NCI-H524 treated with DMSO at 0.1 percent for 48 hours (cell line): ENCODE measurements around the gene VIPR2.

Source experiments
- DNase-seq: peaks from one replicate; lab custom pipeline; 2025; lab: John Stamatoyannopoulos, UW

Gene VIPR2

GRCh38 chr7:159064816-159065510 is 79.7 kb downstream of the VIPR2 start:
- DNase-seq: no peak

DNA sequence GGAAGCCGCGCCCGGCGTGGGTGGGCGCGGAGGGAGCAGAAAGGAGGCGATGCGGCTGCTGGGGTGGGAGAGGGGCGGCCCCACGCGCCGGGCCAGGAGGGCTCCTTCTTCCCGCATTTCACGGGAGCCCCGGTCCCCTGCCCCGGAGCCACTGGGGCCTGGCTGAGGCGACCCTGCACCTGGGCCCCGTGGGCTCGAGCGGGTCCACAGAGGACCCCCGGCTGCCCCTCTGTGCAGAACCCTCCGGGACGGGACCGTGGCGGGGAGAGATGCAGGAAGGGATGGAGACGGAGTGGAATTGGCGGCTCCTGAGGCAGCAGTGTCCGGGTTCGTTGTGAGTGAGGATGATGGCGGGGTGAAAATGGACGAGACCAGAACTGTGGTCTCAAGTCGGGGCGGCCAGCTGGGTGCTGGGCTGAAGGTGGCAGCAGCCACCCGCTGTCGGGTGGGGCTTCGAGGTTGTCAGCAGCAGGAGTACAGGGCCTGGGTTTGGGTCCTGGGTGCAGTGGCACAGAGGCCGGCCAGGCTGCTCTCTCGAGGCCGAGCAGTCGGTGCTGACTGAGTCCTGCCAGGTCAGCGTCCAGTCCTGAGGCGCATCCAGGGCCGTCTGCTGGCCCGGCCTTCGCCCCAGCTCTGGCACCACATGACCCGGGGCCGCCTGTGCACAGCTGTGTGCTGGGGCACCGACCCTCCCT is 80.4 kb downstream of the VIPR2 start:
- DNase-seq: no peak

- no peak for DNase-seq
These were observed 81.4 kb downstream of the VIPR2 start for GRCh38 chr7:159063046-159063840.

DNA sequence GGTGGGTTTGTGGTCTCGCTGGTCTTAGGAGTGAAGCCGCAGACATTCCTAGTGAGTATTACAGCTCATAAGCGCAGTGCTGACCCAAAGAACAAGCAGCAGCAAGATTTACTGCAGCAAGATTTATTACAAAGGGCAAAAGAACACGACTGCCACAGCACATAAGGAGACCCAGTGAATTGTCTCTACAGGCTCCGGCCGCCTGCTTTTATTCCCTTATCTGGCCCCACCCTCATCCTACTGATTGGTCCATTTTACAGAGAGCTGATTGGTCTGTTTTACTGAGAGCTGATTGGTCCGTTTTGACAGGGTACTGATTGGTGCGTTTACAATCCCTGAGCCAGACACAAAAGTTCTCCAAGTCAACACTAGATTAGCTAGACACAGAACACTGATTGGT is 82.1 kb downstream of the VIPR2 start:
- DNase-seq: no peak

DNA sequence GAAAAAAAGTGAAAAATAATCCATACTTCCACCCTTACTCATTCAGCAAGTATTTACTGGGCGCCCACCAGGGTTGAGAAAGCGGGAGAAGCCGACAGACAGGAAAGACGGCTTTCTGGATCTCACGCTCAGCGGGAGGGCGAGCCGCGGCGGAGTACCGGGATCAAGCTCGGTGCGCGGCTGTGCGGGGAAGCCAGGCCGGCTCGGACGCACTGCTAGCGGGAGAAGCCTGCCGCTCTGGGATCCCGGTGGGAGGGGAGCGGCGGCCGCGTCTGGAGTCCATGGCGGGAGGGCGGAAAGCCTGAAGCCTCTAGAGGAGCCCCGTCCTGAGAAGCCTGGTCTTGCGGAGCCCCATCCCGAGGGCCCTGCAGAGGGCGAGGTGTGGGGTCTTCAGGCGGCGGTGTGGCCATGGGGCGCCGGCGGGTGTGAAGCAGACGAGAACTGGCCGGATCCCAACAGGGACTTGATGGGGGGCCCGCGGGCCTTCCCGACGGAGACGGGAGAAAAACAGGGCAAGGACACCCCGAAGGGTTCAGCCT is 82.9 kb downstream of the VIPR2 start:
- no peak for DNase-seq

DNA sequence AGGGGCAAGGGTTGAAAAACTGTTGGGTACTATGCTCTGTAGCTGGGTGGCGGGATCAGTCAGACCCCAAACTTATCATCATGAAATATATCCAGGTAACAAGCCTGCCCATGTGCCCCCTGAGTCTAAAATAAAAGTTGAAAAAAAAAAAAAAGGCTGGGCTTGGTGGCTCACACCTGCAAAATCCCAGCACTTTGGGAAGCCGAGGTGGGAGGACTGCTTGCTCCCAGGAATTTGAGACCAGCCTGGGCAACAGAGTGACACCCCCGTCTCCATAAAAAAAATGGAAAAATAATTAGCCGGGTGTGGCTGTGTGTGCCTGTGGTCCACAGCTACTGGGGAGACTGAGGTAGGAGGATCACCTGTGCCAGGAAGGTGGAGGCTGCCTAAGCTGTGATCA is 83.5 kb downstream of the VIPR2 start:
- no peak for DNase-seq

- no peak for DNase-seq
These were observed 84.2 kb downstream of the VIPR2 start for GRCh38 chr7:159060440-159060839.

GRCh38 chr7:159059629-159060028 is 85.0 kb downstream of the VIPR2 start:
- DNase-seq: no peak

DNA sequence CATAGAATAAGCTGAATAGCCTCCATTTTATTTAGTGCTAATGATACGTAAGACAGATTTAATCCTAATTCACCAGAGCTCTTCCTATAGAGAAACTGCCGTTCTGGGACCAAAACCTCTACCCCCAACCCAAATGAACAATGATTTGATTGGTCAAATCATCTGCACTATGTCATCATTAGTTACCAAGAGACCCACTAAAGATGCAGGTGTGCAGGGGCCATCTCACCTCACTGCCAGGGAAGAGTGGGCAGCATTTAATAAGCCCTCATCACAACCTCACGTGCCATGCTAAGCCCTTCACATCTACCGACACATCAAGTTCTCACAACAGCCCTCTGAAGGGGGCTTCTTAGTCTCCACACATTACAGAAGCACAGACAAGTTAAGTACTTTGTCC is 87.0 kb downstream of the VIPR2 start:
- DNase-seq: no peak

- DNase-seq: peak; percentile 43
These were observed 87.9 kb downstream of the VIPR2 start for GRCh38 chr7:159056737-159057136.

GRCh38 chr7:159051916-159052315 is 92.8 kb downstream of the VIPR2 start:
- no peak for DNase-seq

DNA sequence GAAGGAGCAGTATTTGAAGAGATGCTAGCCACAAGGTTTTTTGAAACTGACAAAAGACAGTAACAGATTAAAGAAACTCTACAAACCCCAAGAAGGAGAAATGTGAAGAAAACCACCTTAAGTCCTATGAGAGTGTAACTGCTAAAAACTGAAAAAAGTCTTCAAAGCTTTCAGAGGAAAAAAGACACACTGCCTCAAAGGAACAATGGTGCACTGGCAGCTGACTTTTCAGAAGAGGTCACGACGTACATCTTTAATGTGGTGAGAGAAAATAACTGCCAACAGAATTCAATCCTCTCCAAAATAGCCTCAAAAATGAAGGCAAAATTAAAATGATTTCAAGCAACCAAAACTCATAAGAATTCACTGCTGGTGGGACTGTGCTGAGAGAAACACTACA is 94.0 kb downstream of the VIPR2 start:
- no peak for DNase-seq

DNA sequence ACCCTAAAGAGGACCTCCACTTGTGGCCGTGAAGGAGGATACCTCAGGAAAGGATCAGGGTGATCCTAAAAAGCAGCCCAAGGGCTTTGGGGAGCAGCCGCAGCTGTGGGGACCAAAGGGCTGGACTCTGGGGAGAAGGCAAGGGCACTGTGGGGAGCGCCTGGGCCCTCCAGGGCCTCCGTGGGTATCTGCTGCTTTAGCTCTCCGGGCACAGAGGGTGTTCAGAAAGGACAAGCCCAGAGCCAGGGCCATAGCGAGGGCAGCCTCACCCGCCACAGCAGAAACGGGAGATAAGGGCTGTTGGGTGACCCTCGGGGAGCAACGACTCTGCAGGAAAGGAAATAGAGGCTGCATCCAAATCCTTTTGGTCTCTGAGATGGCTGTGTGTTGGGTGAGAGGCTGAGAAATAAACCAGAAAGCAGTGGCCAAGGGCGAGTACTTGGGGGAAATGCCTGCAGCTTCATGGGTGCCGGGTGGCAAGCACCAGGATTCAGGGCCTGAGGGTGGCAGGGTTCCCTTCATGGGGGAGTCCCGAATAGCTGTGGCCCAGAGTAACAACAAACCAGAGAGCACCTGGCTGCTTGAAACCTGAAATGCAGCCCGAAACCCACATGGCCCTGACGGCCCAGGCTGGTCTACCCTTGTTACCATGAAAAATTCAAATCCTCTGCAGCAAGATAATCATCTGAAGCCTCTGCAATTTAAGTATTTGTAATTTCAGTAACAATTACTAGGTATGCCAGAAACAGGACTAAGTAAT is 95.2 kb downstream of the VIPR2 start:
- no peak for DNase-seq

DNA sequence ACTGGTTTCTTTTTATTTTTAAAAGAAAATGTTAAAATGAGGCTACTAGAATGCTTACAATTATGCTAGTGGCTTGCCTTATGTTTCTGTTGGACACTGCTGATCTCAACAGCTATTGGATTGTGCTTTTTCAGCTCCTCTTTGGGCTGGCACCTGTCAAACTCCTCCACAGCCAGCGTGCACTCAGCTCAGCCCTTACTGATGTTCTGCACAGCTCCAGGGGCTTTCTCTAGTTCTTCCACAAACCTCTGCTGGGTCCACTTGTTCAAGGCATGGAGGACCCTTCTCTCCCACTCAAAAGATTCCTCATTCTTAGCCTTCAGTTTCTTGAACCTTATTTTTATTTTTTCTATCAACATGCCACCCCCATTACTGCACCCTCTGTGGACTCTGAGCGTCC is 96.0 kb downstream of the VIPR2 start:
- DNase-seq: no peak

DNA sequence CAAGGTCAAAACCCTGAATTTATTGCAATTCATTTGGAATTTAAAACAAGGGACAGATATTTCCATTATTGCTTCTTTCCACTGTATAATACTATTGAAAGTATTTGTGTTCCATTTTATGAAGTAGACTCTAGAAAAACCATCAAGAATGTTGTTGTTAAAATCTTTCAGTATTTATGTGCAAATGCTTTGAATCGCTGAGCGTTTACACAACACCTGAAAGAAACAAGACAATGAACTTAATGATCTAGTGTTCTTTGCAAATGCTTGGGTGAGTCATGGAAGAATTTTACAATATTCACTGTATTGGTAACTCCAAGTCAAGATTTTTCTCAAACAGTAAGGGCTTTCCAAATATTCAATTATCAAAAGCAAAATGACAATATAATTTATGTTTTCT is 97.1 kb downstream of the VIPR2 start:
- no peak for DNase-seq

- DNase-seq: no peak
These were observed 98.4 kb downstream of the VIPR2 start for GRCh38 chr7:159046300-159046699.

- no peak for DNase-seq
These were observed 98.8 kb downstream of the VIPR2 start for GRCh38 chr7:159045839-159046238.

GRCh38 chr7:159042581-159043101 is 102.0 kb downstream of the VIPR2 start:
- no peak for DNase-seq

DNA sequence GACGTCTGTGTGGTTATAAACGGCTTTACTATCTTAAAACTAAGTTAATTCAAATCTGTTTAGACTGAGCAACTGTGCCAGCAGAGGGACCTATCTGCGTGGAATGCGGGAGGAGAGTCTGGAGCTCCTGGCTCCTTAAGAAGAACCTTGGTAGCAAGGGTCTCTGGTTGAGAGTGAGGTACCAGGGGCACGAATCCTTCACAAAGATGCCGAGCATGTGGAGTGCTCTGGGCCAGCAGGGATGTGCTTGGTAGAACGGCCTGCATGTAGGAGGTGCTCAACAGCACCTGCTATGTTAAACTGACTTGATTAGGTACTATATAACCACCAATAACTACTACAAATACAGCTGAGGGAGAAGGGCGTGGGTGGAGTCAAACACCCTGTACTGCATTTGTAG is 102.6 kb downstream of the VIPR2 start:
- DNase-seq: no peak

DNA sequence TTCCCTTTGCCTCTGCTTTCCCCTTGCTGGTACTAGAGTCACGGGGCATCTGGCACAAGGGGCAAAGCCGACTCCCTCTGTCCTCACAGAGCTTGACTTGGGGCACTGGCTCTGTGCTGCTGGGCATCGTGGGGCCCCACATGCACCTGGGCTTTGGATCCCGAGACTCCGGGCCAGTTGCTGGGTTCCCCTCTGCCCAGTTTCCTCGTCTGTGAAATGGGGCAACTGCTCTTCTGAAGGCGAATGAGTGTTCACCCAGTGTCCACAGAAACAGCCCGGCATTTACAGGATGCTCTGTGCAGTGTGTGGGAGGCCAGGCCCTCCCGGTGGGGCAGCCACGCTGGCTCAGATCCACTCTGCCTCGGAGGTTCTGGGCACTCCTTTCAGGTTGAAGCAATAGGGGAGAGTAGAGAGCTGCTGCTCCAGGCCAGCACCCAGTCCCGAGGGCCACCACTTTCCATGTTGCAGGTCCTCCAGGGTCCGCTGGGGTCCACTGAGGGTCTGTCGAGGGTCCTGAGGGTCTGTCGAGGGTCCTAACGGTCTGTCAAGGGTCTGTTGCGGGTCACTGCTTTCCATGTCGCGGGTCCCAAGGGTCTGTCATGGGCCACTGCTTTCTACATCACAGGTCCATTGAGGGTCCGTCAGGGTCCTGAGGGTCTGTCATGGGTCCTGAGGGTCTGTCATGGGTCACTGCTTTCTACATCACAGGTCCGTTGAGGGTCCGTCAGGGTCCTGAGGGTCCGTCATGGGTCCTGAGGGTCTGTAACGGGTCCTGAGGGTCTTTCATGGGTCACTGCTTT is 103.6 kb downstream of the VIPR2 start:
- no peak for DNase-seq

- DNase-seq: no peak
These were observed 104.5 kb downstream of the VIPR2 start for GRCh38 chr7:159040146-159040545.
